ENCODE measurements around the gene FOXP1.

The FOXP1 gene

GRCh38 chr3:71503525-71504249 is 79.8 kb downstream of the FOXP1 start:
- no peak for DNase-seq

- DNase-seq, result no peak
These were observed 81.4 kb downstream of the FOXP1 start for GRCh38 chr3:71502066-71502625.

DNA sequence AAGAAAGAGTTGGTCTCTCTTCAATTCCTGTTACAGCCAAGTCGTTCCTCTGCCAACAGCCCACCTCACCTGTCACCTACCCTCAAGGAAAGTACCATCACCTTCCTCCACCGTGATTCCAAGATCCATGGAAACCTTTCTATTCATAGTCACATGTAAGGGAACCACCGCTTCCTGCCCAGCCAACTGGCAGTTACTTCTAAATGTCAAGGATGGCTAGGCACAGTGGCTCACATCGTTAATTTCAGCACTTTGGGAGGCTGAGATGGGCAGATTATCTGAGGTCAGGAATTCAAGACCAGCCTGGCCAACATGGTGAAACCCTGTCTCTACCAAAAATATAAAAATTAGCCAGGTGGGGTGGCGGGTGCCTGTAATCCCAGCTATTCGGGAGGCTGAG is 82.8 kb downstream of the FOXP1 start:
- no peak for DNase-seq

- DNase-seq, result no peak
These were observed 84.2 kb downstream of the FOXP1 start for GRCh38 chr3:71499227-71499876.

DNA sequence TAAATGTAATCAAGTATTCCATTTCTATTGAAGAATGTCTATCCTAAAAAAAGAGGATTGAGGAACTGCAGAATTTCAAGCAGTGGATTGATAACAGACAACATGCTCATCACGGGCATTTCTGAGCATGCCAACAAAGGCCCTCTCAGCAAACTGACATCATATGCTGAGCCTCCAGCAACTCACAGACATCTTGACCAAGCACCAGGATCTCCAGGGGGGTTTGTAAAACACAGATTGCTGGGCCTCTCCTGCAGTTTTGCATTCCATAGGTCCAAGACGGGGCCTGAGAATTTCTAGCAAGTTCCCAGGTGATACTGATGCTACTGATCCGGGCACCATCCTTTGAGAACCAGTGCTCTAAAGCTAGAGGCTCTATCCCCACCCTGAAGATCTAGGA is 85.0 kb downstream of the FOXP1 start:
- DNase-seq, result peak; percentile 76

GRCh38 chr3:71497971-71498444 is 85.5 kb downstream of the FOXP1 start:
- peak; percentile 91 for DNase-seq

GRCh38 chr3:71497367-71497897 is 86.1 kb downstream of the FOXP1 start:
- peak; percentile 83 for DNase-seq

GRCh38 chr3:71495708-71496472 is 87.6 kb downstream of the FOXP1 start:
- DNase-seq, result no peak

DNA sequence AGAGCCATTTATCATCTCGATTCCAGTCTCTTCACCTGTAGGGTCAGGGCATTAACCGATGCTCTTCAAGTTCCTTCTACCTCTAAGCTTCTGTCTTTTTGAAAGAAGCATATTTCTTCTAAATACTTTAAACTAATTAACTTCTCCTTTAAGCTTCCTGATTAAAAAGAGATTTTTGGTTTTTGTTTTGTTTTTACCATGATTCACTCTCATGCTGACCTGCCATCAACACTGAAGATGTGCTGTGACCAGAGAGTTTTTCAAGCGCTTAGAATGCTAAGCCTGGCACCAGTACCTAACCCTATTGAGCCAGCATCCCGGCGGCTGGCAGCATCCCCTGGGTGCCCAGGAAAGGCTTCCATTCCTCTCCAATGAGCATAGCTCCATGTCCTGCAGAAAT is 89.3 kb downstream of the FOXP1 start:
- DNase-seq, result no peak

- no peak for DNase-seq
These were observed 90.4 kb downstream of the FOXP1 start for GRCh38 chr3:71492974-71493771.

DNA sequence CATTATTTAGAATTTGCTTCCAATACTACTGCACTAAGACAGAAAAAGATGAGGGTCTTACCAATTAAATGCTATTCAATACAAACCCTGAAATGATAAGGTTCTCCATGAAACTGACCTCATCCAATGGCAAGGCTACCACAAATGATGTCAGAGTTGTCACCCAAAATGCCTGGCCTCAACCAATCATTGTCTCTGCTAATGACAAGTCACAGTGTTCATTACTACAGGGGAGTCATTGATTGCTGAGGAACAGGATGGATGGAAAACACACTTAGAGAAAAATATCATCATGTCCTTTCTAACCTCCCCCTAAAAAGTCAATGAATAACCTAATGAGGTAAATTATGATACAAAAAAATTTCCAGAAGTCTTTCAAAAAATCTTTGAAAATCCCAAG is 91.0 kb downstream of the FOXP1 start:
- no peak for DNase-seq

- DNase-seq, result no peak
These were observed 92.3 kb downstream of the FOXP1 start for GRCh38 chr3:71491154-71491752.

- DNase-seq, result no peak
These were observed 92.8 kb downstream of the FOXP1 start for GRCh38 chr3:71490692-71491091.

- no peak for DNase-seq
These were observed 94.2 kb downstream of the FOXP1 start for GRCh38 chr3:71489315-71489761.

DNA sequence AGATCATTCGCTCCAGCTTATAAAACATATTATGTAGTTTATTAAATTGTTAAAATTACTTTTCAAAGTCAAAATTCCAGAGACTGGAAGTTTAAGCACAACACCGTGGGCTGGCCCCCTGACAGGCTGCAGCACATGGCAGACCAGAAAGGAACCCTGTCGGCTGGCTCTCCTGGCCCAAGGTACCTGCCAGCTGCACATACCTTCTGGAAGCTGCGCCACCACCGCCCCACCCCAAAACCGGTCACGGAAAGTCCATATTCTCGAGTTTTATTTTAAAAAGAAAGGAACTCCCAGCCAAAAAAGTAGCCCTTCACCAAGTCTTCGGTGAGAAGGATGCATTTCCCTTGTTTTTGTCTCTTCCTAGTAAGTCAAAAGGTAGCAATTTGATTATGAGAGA is 94.6 kb downstream of the FOXP1 start:
- no peak for DNase-seq

- no peak for DNase-seq
These were observed 95.1 kb downstream of the FOXP1 start for GRCh38 chr3:71488391-71488809.

DNA sequence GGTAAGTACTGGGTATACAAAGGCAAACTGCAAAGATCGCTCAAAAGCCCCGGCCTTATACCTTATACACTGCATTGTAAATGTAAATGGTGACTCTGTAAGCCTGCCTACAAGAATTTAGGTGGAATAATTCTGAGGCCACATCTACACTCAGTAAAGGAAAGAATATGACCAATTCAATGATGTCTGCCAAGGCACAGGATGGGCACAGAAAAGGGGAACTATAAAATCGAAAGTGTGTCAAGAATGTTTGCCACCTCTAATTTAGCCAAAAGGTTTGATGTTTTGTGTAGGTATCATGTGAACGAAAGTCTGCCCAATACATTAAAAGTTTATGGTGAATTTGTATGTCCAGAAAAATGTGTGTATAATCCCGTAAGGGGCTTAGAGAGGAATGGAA is 96.1 kb downstream of the FOXP1 start:
- no peak for DNase-seq

GRCh38 chr3:71486831-71487230 is 96.7 kb downstream of the FOXP1 start:
- DNase-seq, result no peak

DNA sequence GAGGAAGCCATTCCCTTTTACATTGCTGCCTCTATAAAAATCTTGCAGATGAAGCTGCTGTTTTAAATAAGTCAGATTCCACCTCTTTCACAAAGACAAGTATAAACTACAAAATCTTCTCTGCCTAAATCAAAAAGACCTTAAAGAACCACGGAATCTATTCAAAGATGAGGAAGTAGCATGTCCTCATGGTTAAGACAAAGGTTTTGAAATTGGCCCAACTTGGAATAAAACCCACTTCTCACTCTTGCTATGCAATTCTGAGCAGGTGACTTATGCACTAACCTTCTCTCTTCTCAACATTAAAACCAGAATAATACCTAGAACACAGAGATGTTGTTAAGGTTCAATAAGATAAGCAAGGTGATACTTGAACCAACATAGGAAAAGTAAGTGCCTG is 97.6 kb downstream of the FOXP1 start:
- no peak for DNase-seq

DNA sequence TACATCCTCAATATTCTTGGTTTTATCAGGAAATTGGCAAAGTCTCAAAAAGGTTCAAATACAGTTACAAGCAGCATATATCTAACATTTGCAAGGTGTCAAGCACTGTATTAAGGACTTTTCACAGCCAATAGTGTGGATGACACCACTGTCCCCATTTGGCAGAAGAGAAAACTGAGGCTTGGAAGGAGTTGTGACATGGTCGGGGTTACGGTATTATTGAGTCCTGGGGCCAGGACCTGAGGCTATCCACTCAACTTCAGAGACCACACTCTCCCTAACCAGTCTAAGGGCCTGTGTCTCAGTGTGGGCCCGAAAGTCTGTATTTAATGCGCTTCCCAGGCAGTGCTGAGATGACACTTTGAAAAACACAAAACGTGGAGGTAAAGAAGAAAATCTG is 99.1 kb downstream of the FOXP1 start:
- no peak for DNase-seq

DNA sequence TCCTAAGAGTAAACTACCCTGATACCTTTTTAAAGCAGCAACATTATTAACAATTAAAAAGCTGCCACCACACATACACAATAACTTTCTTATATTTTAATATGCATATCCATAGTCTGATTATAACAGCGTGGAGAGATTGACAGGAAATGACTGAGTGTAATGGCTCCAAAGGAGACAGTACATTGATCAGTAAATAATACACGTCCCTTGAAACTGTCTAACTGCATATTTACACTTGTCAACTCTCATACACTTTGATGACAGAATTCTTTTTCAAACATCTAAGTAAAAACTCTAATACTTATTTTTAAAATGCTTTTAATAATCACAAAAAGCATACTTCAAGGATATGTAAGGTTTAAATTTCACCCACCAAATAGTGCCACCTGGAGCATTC is 99.5 kb downstream of the FOXP1 start:
- no peak for DNase-seq

DNA sequence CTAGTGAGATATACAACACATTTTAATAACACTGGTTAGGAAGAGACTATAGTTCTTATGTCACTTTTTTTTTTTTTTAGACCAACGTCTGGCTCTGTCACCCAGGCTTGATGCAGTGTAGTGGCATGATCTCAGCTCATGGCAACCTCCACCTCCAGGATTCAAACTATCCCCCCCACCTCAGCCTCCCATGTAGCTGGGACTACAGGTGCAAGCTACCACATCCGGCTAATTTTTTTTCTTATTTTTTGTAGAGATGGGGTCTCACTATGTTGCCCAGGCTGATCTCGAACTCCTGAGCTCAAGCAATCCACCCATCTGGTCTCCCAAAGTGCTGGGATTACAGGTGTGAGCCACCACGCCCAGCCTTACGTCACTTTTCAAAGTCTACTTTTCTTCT is 100.8 kb downstream of the FOXP1 start:
- DNase-seq, result no peak

Measured in islet precursor cell (in vitro differentiated cells).